Measurements from ENCODE around the gene PARP11.

The PARP11 gene

GRCh38 chr12:3872800-3873636 is at the start of gene PARP11:
Gene PARP11 (minus strand): TSS chr12:3873399. CDS start chr12:3873229, 170 bp downstream.
- DNase-seq (ENCODE audit: low read depth in 2 of 2), result peak; percentile 97 to 98

GRCh38 chr12:3922033-3922432 is 48.8 kb upstream of the PARP11 start:
- DNase-seq (ENCODE audit: low read depth in 2 of 2), result no peak

GRCh38 chr12:3921526-3921925 is 48.3 kb upstream of the PARP11 start:
- no peak for DNase-seq (ENCODE audit: low read depth in 2 of 2)

GRCh38 chr12:3921151-3921471 is 47.9 kb upstream of the PARP11 start:
- DNase-seq (ENCODE audit: low read depth in 2 of 2), result no peak

- no peak for DNase-seq (ENCODE audit: low read depth in 2 of 2)
Observed at GRCh38 chr12:3920351-3921150, 47.4 kb upstream of the PARP11 start.

- DNase-seq (ENCODE audit: low read depth in 2 of 2), result no peak
Observed at GRCh38 chr12:3913278-3913677, 40.1 kb upstream of the PARP11 start.

- DNase-seq (ENCODE audit: low read depth in 2 of 2), result no peak
Observed at GRCh38 chr12:3912863-3913262, 39.7 kb upstream of the PARP11 start.

- no peak for DNase-seq (ENCODE audit: low read depth in 2 of 2)
Observed at GRCh38 chr12:3911409-3911808, 38.2 kb upstream of the PARP11 start.

- no peak for DNase-seq (ENCODE audit: low read depth in 2 of 2)
Observed at GRCh38 chr12:3905664-3906063, 32.5 kb upstream of the PARP11 start.

GRCh38 chr12:3904999-3905398 is 31.8 kb upstream of the PARP11 start:
- no peak for DNase-seq (ENCODE audit: low read depth in 2 of 2)

GRCh38 chr12:3902921-3903320 is 29.7 kb upstream of the PARP11 start:
- DNase-seq (ENCODE audit: low read depth in 2 of 2), result no peak

- no peak for DNase-seq (ENCODE audit: low read depth in 2 of 2)
Observed at GRCh38 chr12:3901116-3901515, 27.9 kb upstream of the PARP11 start.

- DNase-seq (ENCODE audit: low read depth in 2 of 2), result no peak
Observed at GRCh38 chr12:3898756-3899155, 25.6 kb upstream of the PARP11 start.

GRCh38 chr12:3897371-3897971 is 24.3 kb upstream of the PARP11 start:
- DNase-seq (ENCODE audit: low read depth in 2 of 2), result no peak

- no peak for DNase-seq (ENCODE audit: low read depth in 2 of 2)
Observed at GRCh38 chr12:3896801-3897351, 23.7 kb upstream of the PARP11 start.

- DNase-seq (ENCODE audit: low read depth in 2 of 2), result no peak
Observed at GRCh38 chr12:3896356-3896755, 23.2 kb upstream of the PARP11 start.

- DNase-seq (ENCODE audit: low read depth in 2 of 2), result no peak
Observed at GRCh38 chr12:3892631-3893030, 19.4 kb upstream of the PARP11 start.

- DNase-seq (ENCODE audit: low read depth in 2 of 2), result no peak
Observed at GRCh38 chr12:3891201-3891600, 18.0 kb upstream of the PARP11 start.

GRCh38 chr12:3888659-3889058 is 15.5 kb upstream of the PARP11 start:
- DNase-seq (ENCODE audit: low read depth in 2 of 2), result no peak

GRCh38 chr12:3885277-3886094 is 12.3 kb upstream of the PARP11 start:
- no peak for DNase-seq (ENCODE audit: low read depth in 2 of 2)

- DNase-seq (ENCODE audit: low read depth in 2 of 2), result no peak
Observed at GRCh38 chr12:3884671-3885070, 11.5 kb upstream of the PARP11 start.

Measured in stimulated activated CD8-positive, alpha-beta memory T cell treated with anti-CD3 and anti-CD28 coated beads, Interleukin-2, amount 100 ng/mL, for 48 hours (primary cell).